Body of pancreas (tissue), 4 donors: Measurements from ENCODE around the gene UFM1. TPM values are rescaled to one million over a fixed set of nuclear protein-coding genes. Genes with fewer than 3 reads are reported as not detected.

Experiments
- ATAC-seq: fragments of 150-250 bp; one replicate; pipeline ENCODE4 v1.9.1; 2016
- DNase-seq, 4 donors: peaks; one replicate each; pipeline ENCODE4 v3.0.0-alpha.2; 2019
- H3K27ac ChIP-seq, 4 donors: fragments of 200-600 bp; sonication (generic); 1 replicate in 3 of 4; 2 replicates in 1 of 4; pipeline versions ENCODE4 v1.5.1 to v1.6.1; 2016 to 2019; ENCODE audit warnings: mild to moderate bottlenecking in 1 of 4, mixed read lengths in 1 of 4, moderate library complexity in 1 of 4
- H3K27me3 ChIP-seq, 2 donors: fragments of 200-600 bp; sonication (generic); one replicate each; pipeline ENCODE4 v1.6.0; 2016; ENCODE audit warnings: mild to moderate bottlenecking in 1 of 2
- H3K36me3 ChIP-seq, 2 donors: fragments of 200-600 bp; sonication (generic); replicated peaks in 1 of 2; 2 replicates each; pipeline ENCODE4 v1.5.1; 2016; ENCODE audit warnings: low read depth in 2 of 2; ENCODE audit not compliant: insufficient read depth in 1 of 2
- H3K4me1 ChIP-seq: fragments of 200-600 bp; sonication (generic); one replicate; pipeline ENCODE4 v1.6.0; 2016
- H3K4me3 ChIP-seq, 2 donors: fragments of 200-600 bp; sonication (generic); 1 replicate in 1 of 2; 2 replicates in 1 of 2; pipeline ENCODE4 v1.5.1; 2016 to 2019
- H3K9me3 ChIP-seq, 3 donors: fragments of 200-600 bp; sonication (generic); 1 replicate in 2 of 3; 2 replicates in 1 of 3; pipeline ENCODE4 v1.5.1; 2016
- POLR2A ChIP-seq, 3 donors: fragments of 450-650 bp; IDR thresholded peaks; one replicate each; pipeline ENCODE4 v1.6.1; 2016; ENCODE audit warnings: antibody characterized with exemption in 3 of 3, mild to moderate bottlenecking in 2 of 3
- WGBS, 2 donors: methylation state at CpG; one replicate each; pipeline ENCODE4 v1.1.5; 2017; 5-methylcytosine and 5-hydroxymethylcytosine counted together
- intact Hi-C: fragments of 100-400 bp; cut with DNase I; formaldehyde crosslinking; loops from one replicate; pipeline ENCODE4 v1.15.1; 2023
- total RNA-seq, 2 donors: library from RNA; depleted of rRNA; stranded (reverse); fragments of >200 nt; gene quantifications; one replicate each; pipeline ENCODE4 v1.1.0, GENCODE V29; 2016
- TF ChIP-seq, protein P1 (sequence below), 7 experiments: fragments of 450-650 bp in 4 of 7; fragments of 200-600 bp in 3 of 7; sonication (generic) in 3 of 7; IDR thresholded peaks; one replicate each; pipeline ENCODE4 v1.5.1; 2016 to 2019; ENCODE audit warnings: antibody characterized with exemption in 7 of 7

The UFM1 gene
- total RNA-seq, 2 donors from 2014 or later: 44.8 to 65.9 TPM

DNA sequence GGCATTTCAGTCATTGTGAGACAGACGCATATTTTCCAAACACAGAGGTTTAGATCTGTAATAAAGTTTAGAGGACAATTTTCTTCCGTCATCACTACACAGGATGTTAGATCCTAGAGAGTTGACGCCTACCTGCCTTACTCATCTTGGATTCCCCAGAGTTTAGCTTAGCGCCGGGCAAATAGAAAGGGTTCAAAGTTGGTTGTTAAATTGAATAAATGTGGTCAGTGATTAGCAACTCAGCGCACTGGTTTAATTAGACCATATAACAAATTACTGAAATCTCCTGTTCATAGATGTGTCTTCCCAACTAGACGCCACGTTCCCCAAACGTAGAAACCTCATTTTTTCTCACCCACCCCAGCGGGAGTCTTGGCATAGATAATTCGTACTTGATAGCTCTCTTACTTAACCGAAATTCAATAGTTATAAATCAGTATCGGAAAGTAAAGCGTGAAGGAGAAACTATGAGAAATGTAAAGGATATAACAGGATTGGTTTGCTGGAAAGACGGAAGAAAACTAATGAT is 726 bp upstream of the UFM1 start:
- WGBS, 2 donors: 0 to 1% methylated on average over 15 of the region's 15 CpGs
- H3K9me3 ChIP-seq: no peaks in the 10 kb centered on the region
- peak overlapping the region; percentile 86 to 98 (median 94) for H3K27ac ChIP-seq
- no peaks in the 10 kb centered on the region for H3K36me3 ChIP-seq
- ATAC-seq (no peak), DNase-seq (peak in 1 of 4 donors; percentile 15)
- H3K27me3 ChIP-seq: no peaks in the 10 kb centered on the region
- peaks cover 27% of the 10 kb centered on the region for H3K4me1 ChIP-seq
- TF ChIP-seq, protein P1, sequence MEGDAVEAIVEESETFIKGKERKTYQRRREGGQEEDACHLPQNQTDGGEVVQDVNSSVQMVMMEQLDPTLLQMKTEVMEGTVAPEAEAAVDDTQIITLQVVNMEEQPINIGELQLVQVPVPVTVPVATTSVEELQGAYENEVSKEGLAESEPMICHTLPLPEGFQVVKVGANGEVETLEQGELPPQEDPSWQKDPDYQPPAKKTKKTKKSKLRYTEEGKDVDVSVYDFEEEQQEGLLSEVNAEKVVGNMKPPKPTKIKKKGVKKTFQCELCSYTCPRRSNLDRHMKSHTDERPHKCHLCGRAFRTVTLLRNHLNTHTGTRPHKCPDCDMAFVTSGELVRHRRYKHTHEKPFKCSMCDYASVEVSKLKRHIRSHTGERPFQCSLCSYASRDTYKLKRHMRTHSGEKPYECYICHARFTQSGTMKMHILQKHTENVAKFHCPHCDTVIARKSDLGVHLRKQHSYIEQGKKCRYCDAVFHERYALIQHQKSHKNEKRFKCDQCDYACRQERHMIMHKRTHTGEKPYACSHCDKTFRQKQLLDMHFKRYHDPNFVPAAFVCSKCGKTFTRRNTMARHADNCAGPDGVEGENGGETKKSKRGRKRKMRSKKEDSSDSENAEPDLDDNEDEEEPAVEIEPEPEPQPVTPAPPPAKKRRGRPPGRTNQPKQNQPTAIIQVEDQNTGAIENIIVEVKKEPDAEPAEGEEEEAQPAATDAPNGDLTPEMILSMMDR (IDR thresholded peaks at IDR 0.05): no peak
- no peak for TF ChIP-seq POLR2A (IDR thresholded peaks at IDR 0.05)
- intact Hi-C loops: no loop called here
- peak overlapping the region; percentile 3 to 89 for H3K4me3 ChIP-seq

- peak; percentile 62 for ATAC-seq
- Histone ChIP-seq H3K9me3 (no peaks in the 10 kb centered on the region), H3K4me1 (peaks cover 27% of the 10 kb centered on the region), H3K27ac (peak overlapping the region; percentile 86 to 98 (median 94)), H3K36me3 (peaks cover 2 to 4% of the 10 kb centered on the region in 2 donors), H3K4me3 (peak overlapping the region; percentile 67 to 89), H3K27me3 (no peaks in the 10 kb centered on the region)
- TF ChIP-seq POLR2A (IDR thresholded peaks at IDR 0.05): no peak
- TF ChIP-seq, protein P1 (IDR thresholded peaks at IDR 0.05): no peak
- WGBS, 2 donors: 0% methylated on average over 19 of the region's 19 CpGs
- DNase-seq: peak; percentile 69 to 85 (median 78)
- intact Hi-C loops: no loop called here
Measured at GRCh38 chr13:38350114-38350617, 515 bp downstream of the UFM1 start.

- peaks cover 26% of the 10 kb centered on the region for H3K4me1 ChIP-seq
- intact Hi-C loops: no loop called here
- H3K4me3 ChIP-seq: no peak overlapping the region
- peaks cover 4 to 8% of the 10 kb centered on the region in 2 donors for H3K36me3 ChIP-seq
- ATAC-seq (no peak), DNase-seq (no peak)
- no peaks in the 10 kb centered on the region for H3K9me3 ChIP-seq
- TF ChIP-seq, protein P1 (IDR thresholded peaks at IDR 0.05): no peak
- no peak for TF ChIP-seq POLR2A (IDR thresholded peaks at IDR 0.05)
- 52 to 57% methylated on average over 3 of the region's 3 CpGs for WGBS, 2 donors
- no peaks in the 10 kb centered on the region for H3K27me3 ChIP-seq
- no peak overlapping the region for H3K27ac ChIP-seq
Measured at GRCh38 chr13:38355595-38356119, 6.0 kb downstream of the UFM1 start.

GRCh38 chr13:38358684-38359083 is 9.0 kb downstream of the UFM1 start:
- H3K27ac ChIP-seq: no peak overlapping the region
- H3K9me3 ChIP-seq: no peaks in the 10 kb centered on the region
- H3K4me3 ChIP-seq: no peak overlapping the region
- peaks cover 4 to 21% of the 10 kb centered on the region in 2 donors for H3K36me3 ChIP-seq
- no peak for TF ChIP-seq POLR2A (IDR thresholded peaks at IDR 0.05)
- TF ChIP-seq, protein P1 (IDR thresholded peaks at IDR 0.05): no peak
- intact Hi-C loops: no loop called here
- no peaks in the 10 kb centered on the region for H3K27me3 ChIP-seq
- 66 to 68% methylated on average over 4 of the region's 4 CpGs for WGBS, 2 donors
- ATAC-seq (no peak), DNase-seq (no peak)
- H3K4me1 ChIP-seq: peaks cover 1% of the 10 kb centered on the region
